Measurements from ENCODE around the gene C6orf132. TPM values are rescaled to one million over a fixed set of nuclear protein-coding genes. Genes with fewer than 3 reads are reported as not detected.
A peak's percentile ranks its signal among the peaks of the same experiment; 100 is the strongest.

C6orf132 gene
- polyA plus RNA-seq (2012; ENCODE audit: low read depth, missing spikeins) = 0.03 TPM

- TF ChIP-seq TAF1 (IDR thresholded peaks at IDR 0.05; ENCODE audit: low read depth, low read length) (no peak), SPI1 (IDR thresholded peaks at IDR 0.05; ENCODE audit: low read depth, low read length) (no peak), POLR2AphosphoS5 (IDR thresholded peaks at IDR 0.05; ENCODE audit: low read depth, low read length) (no peak), PAX5 (IDR thresholded peaks at IDR 0.05; ENCODE audit: insufficient read depth, low read length, severe bottlenecking) (no peak), POU2F2 (IDR thresholded peaks at IDR 0.05; ENCODE audit: low read depth, low read length) (no peak), POLR2A (IDR thresholded peaks at IDR 0.05; ENCODE audit: low read depth, low read length) (no peak)
- no peak for FAIRE-seq
- DNase-seq (ENCODE audit: insufficient read length, low spot score) = peak; percentile 32
Measured at GRCh38 chr6:42142118-42142835, at the start of gene C6orf132. C6orf132 (minus strand) TSS chr6:42142620; CDS start chr6:42142444, 176 bp downstream.

DNA sequence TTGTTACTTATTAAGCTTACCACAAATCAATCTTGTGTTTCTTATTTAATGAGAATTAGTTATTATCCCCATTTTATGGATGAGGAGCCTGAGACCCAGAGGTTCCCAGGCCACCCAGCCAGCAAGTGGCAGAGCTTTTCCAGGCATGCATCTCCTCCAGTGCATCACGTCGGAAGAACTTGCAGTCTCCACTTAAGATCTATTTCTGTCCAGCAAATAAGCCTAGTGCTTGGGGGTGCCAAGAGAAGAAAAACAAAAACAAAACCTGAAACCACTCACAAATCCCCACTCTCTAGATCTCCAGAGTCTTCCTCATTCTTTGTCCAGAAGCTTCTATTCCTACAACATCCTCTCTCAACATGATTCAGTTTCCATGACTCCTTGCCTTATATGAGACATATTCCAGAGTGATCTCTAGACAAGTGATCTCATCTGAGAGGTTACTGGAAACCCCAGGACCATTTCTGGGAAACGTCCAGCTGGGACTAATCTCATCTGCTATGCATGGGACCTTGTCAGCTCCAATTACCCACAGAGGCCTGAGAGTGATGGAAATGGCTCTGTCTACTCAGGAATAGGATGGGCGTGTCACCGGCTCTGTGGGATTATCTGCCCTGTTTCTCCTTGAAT lies 48.2 kb upstream of the C6orf132 start:
- DNase-seq (ENCODE audit: insufficient read length, low spot score) (no peak), FAIRE-seq (no peak)
- TF ChIP-seq POLR2A (IDR thresholded peaks at IDR 0.05; ENCODE audit: low read depth, low read length) = no peak
- TF ChIP-seq POU2F2 (IDR thresholded peaks at IDR 0.05; ENCODE audit: low read depth, low read length) = no peak
- TF ChIP-seq SPI1 (IDR thresholded peaks at IDR 0.05; ENCODE audit: low read depth, low read length) = no peak
- TF ChIP-seq POLR2AphosphoS5 (IDR thresholded peaks at IDR 0.05; ENCODE audit: low read depth, low read length) = no peak
- TF ChIP-seq PAX5 (IDR thresholded peaks at IDR 0.05; ENCODE audit: insufficient read depth, low read length, severe bottlenecking) = no peak
- TF ChIP-seq TAF1 (IDR thresholded peaks at IDR 0.05; ENCODE audit: low read depth, low read length) = no peak

GRCh38 chr6:42188406-42188805 lies 46.0 kb upstream of the C6orf132 start:
- DNase-seq (ENCODE audit: insufficient read length, low spot score) = no peak
- TF ChIP-seq SPI1 (IDR thresholded peaks at IDR 0.05; ENCODE audit: low read depth, low read length) (no peak), TAF1 (IDR thresholded peaks at IDR 0.05; ENCODE audit: low read depth, low read length) (no peak), POLR2AphosphoS5 (IDR thresholded peaks at IDR 0.05; ENCODE audit: low read depth, low read length) (no peak), POU2F2 (IDR thresholded peaks at IDR 0.05; ENCODE audit: low read depth, low read length) (no peak), POLR2A (IDR thresholded peaks at IDR 0.05; ENCODE audit: low read depth, low read length) (no peak), PAX5 (IDR thresholded peaks at IDR 0.05; ENCODE audit: insufficient read depth, low read length, severe bottlenecking) (no peak)
- FAIRE-seq = no peak

- FAIRE-seq (no peak), DNase-seq (ENCODE audit: insufficient read length, low spot score) (no peak)
- TF ChIP-seq PAX5 (IDR thresholded peaks at IDR 0.05; ENCODE audit: insufficient read depth, low read length, severe bottlenecking) (no peak), TAF1 (IDR thresholded peaks at IDR 0.05; ENCODE audit: low read depth, low read length) (no peak), SPI1 (IDR thresholded peaks at IDR 0.05; ENCODE audit: low read depth, low read length) (no peak), POLR2AphosphoS5 (IDR thresholded peaks at IDR 0.05; ENCODE audit: low read depth, low read length) (no peak), POLR2A (IDR thresholded peaks at IDR 0.05; ENCODE audit: low read depth, low read length) (no peak), POU2F2 (IDR thresholded peaks at IDR 0.05; ENCODE audit: low read depth, low read length) (no peak)
Measured at GRCh38 chr6:42185597-42185996, 43.2 kb upstream of the C6orf132 start.

- no peak for TF ChIP-seq SPI1 (IDR thresholded peaks at IDR 0.05; ENCODE audit: low read depth, low read length)
- no peak for TF ChIP-seq POU2F2 (IDR thresholded peaks at IDR 0.05; ENCODE audit: low read depth, low read length)
- no peak for TF ChIP-seq PAX5 (IDR thresholded peaks at IDR 0.05; ENCODE audit: insufficient read depth, low read length, severe bottlenecking)
- TF ChIP-seq POLR2AphosphoS5 (IDR thresholded peaks at IDR 0.05; ENCODE audit: low read depth, low read length) = no peak
- TF ChIP-seq POLR2A (IDR thresholded peaks at IDR 0.05; ENCODE audit: low read depth, low read length) = no peak
- TF ChIP-seq TAF1 (IDR thresholded peaks at IDR 0.05; ENCODE audit: low read depth, low read length) = no peak
- FAIRE-seq (no peak), DNase-seq (ENCODE audit: insufficient read length, low spot score) (no peak)
Measured at GRCh38 chr6:42184475-42184874, 42.1 kb upstream of the C6orf132 start.

GRCh38 chr6:42182101-42182500 lies 39.7 kb upstream of the C6orf132 start:
- no peak for FAIRE-seq
- TF ChIP-seq SPI1 (IDR thresholded peaks at IDR 0.05; ENCODE audit: low read depth, low read length) (no peak), PAX5 (IDR thresholded peaks at IDR 0.05; ENCODE audit: insufficient read depth, low read length, severe bottlenecking) (no peak), POLR2A (IDR thresholded peaks at IDR 0.05; ENCODE audit: low read depth, low read length) (no peak), POLR2AphosphoS5 (IDR thresholded peaks at IDR 0.05; ENCODE audit: low read depth, low read length) (no peak), TAF1 (IDR thresholded peaks at IDR 0.05; ENCODE audit: low read depth, low read length) (no peak)
- no peak for DNase-seq (ENCODE audit: insufficient read length, low spot score)

DNA sequence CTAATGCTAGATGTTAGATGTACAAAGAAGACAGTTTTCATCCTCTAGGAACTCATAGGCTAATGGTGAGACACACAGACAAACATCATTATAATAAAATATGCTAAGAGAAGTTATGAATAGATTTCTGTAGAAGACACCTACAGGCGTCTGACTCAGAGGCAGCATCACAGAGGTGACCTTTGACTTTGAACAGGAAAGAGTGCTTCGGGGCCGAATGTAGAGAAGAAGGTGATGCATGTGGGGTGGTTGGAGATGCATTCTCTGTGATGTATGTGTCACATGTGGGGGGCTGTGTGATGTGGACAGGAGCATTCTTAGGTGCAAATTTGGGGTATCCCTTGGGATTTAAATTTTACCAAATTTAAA lies 37.5 kb upstream of the C6orf132 start:
- no peak for DNase-seq (ENCODE audit: insufficient read length, low spot score)
- FAIRE-seq = no peak
- TF ChIP-seq POLR2AphosphoS5 (IDR thresholded peaks at IDR 0.05; ENCODE audit: low read depth, low read length) (no peak), PAX5 (IDR thresholded peaks at IDR 0.05; ENCODE audit: insufficient read depth, low read length, severe bottlenecking) (no peak), POU2F2 (IDR thresholded peaks at IDR 0.05; ENCODE audit: low read depth, low read length) (no peak), POLR2A (IDR thresholded peaks at IDR 0.05; ENCODE audit: low read depth, low read length) (no peak), SPI1 (IDR thresholded peaks at IDR 0.05; ENCODE audit: low read depth, low read length) (no peak), TAF1 (IDR thresholded peaks at IDR 0.05; ENCODE audit: low read depth, low read length) (no peak)

- TF ChIP-seq POLR2A (IDR thresholded peaks at IDR 0.05; ENCODE audit: low read depth, low read length) (no peak), SPI1 (IDR thresholded peaks at IDR 0.05; ENCODE audit: low read depth, low read length) (no peak), POLR2AphosphoS5 (IDR thresholded peaks at IDR 0.05; ENCODE audit: low read depth, low read length) (no peak), POU2F2 (IDR thresholded peaks at IDR 0.05; ENCODE audit: low read depth, low read length) (no peak), PAX5 (IDR thresholded peaks at IDR 0.05; ENCODE audit: insufficient read depth, low read length, severe bottlenecking) (no peak)
- FAIRE-seq = no peak
- no peak for DNase-seq (ENCODE audit: insufficient read length, low spot score)
Measured at GRCh38 chr6:42179261-42179944, 37.0 kb upstream of the C6orf132 start.

Measured in GM12891 (cell line).